ENCODE data around the gene HINT3. TPM values are rescaled to one million over a fixed set of nuclear protein-coding genes. Genes with fewer than 3 reads are reported as not detected.
"Not testable (repeated sequence)": the region's sequence is repeated elsewhere in the genome, so short reads cannot be mapped to it uniquely, and the experiment has no call there.

Gene HINT3
- total RNA-seq, 1 experiment from 2014 or later, result 45.4 TPM

GRCh38 chr6:125959041-125959440 lies 2.5 kb downstream of the HINT3 start:
- no peak for DNase-seq (ENCODE audit: extremely low read depth, low read depth)

- no peak for DNase-seq (ENCODE audit: extremely low read depth, low read depth)
Observed at GRCh38 chr6:125961117-125961516, 4.5 kb downstream of the HINT3 start.

- no peak for DNase-seq (ENCODE audit: extremely low read depth, low read depth)
Observed at GRCh38 chr6:125962900-125963497, 6.4 kb downstream of the HINT3 start.

GRCh38 chr6:125963817-125964216 lies 7.2 kb downstream of the HINT3 start:
- DNase-seq (ENCODE audit: extremely low read depth, low read depth), result no peak

- DNase-seq (ENCODE audit: extremely low read depth, low read depth), result no peak
Observed at GRCh38 chr6:125966569-125966968, 10.0 kb downstream of the HINT3 start.

GRCh38 chr6:125968493-125968892 lies 11.9 kb downstream of the HINT3 start:
- DNase-seq (ENCODE audit: extremely low read depth, low read depth), result no peak

GRCh38 chr6:125970760-125971159 lies 14.2 kb downstream of the HINT3 start:
- no peak for DNase-seq (ENCODE audit: extremely low read depth, low read depth)

GRCh38 chr6:125972478-125972877 lies 15.9 kb downstream of the HINT3 start:
- not testable (repeated sequence) for DNase-seq (ENCODE audit: extremely low read depth, low read depth)

GRCh38 chr6:125974214-125974866 lies 17.8 kb downstream of the HINT3 start:
- peak; percentile 69 for DNase-seq (ENCODE audit: extremely low read depth, low read depth)

- DNase-seq (ENCODE audit: extremely low read depth, low read depth), result no peak
Observed at GRCh38 chr6:125979101-125979500, 22.5 kb downstream of the HINT3 start.

GRCh38 chr6:125981571-125982185 lies 25.1 kb downstream of the HINT3 start:
- no peak for DNase-seq (ENCODE audit: extremely low read depth, low read depth)

GRCh38 chr6:125983246-125983945 lies 26.8 kb downstream of the HINT3 start:
- DNase-seq (ENCODE audit: extremely low read depth, low read depth), result no peak

- DNase-seq (ENCODE audit: extremely low read depth, low read depth), result no peak
Observed at GRCh38 chr6:125984311-125984710, 27.7 kb downstream of the HINT3 start.

- no peak for DNase-seq (ENCODE audit: extremely low read depth, low read depth)
Observed at GRCh38 chr6:125985522-125985921, 29.0 kb downstream of the HINT3 start.

GRCh38 chr6:125985979-125986300 lies 29.4 kb downstream of the HINT3 start:
- no peak for DNase-seq (ENCODE audit: extremely low read depth, low read depth)

GRCh38 chr6:125986301-125987025 lies 29.9 kb downstream of the HINT3 start, which contains the start of gene TRMT11:
TSS of gene TRMT11 (plus strand) at chr6:125986540. CDS start at chr6:125986551, 11 bp downstream.
- peak; percentile 85 for DNase-seq (ENCODE audit: extremely low read depth, low read depth)

GRCh38 chr6:125987026-125987617 lies 30.6 kb downstream of the HINT3 start:
- DNase-seq (ENCODE audit: extremely low read depth, low read depth), result no peak

- no peak for DNase-seq (ENCODE audit: extremely low read depth, low read depth)
Observed at GRCh38 chr6:125988280-125988679, 31.7 kb downstream of the HINT3 start.

GRCh38 chr6:125989631-125990030 lies 33.1 kb downstream of the HINT3 start:
- no peak for DNase-seq (ENCODE audit: extremely low read depth, low read depth)

- no peak for DNase-seq (ENCODE audit: extremely low read depth, low read depth)
Observed at GRCh38 chr6:125991653-125992052, 35.1 kb downstream of the HINT3 start.

All from NCI-H460 (cell line).